Vagina (tissue), 2 donors: Measurements from ENCODE around the gene IL1RAPL2. TPM values are rescaled to one million over a fixed set of nuclear protein-coding genes. Genes with fewer than 3 reads are reported as not detected.

Experiments used
- DNase-seq, 2 donors: peaks; one replicate each; pipeline ENCODE4 v3.0.0-alpha.2; 2017; ENCODE audit errors: extremely low spot score in 2 of 2
- H3K27ac ChIP-seq: fragments of 200-600 bp; sonication (generic); one replicate; pipeline ENCODE4 v1.5.1; 2019
- H3K27me3 ChIP-seq: fragments of 200-600 bp; sonication (generic); one replicate; pipeline ENCODE4 v1.5.1; 2019
- H3K36me3 ChIP-seq, 2 donors: fragments of 200-600 bp; sonication (generic); one replicate each; pipeline ENCODE4 v1.5.1; 2017 to 2019
- H3K4me1 ChIP-seq: fragments of 200-600 bp; sonication (generic); one replicate; pipeline ENCODE4 v1.5.1; 2019
- H3K4me3 ChIP-seq, 2 donors: fragments of 200-600 bp; sonication (generic); 1 replicate in 1 of 2; 2 replicates in 1 of 2; pipeline ENCODE4 v1.5.1; 2016 to 2019
- H3K9me3 ChIP-seq: fragments of 200-600 bp; sonication (generic); one replicate; pipeline ENCODE4 v1.5.1; 2019
- POLR2A ChIP-seq, 2 donors: fragments of 450-650 bp; IDR thresholded peaks; one replicate each; pipeline ENCODE4 v1.6.1; 2017; ENCODE audit warnings: antibody characterized with exemption in 2 of 2, mild to moderate bottlenecking in 2 of 2, moderate library complexity in 2 of 2
- POLR2AphosphoS5 ChIP-seq, 2 donors: sonication (generic); formaldehyde crosslinking; IDR thresholded peaks; one replicate each; pipeline ENCODE4 v1.9.0; 2017; ENCODE audit warnings: antibody characterized with exemption in 2 of 2, mild to moderate bottlenecking in 2 of 2, low read depth in 1 of 2; ENCODE audit not compliant: insufficient read depth in 1 of 2
- intact Hi-C: fragments of 100-400 bp; cut with DNase I; formaldehyde crosslinking; loops from one replicate; pipeline ENCODE4 v1.15.1; 2023
- total RNA-seq: library from RNA; depleted of rRNA; stranded (reverse); fragments of >200 nt; gene quantifications from one replicate; pipeline ENCODE4 v1.2.3, GENCODE V29; 2016
- TF ChIP-seq, protein P1 (sequence below), 3 experiments: fragments of 450-650 bp in 2 of 3; fragments of 200-600 bp in 1 of 3; sonication (generic) in 1 of 3; IDR thresholded peaks; one replicate each; pipeline ENCODE4 v1.5.1; 2017 to 2019; ENCODE audit warnings: antibody characterized with exemption in 3 of 3, mild to moderate bottlenecking in 2 of 3, moderate library complexity in 2 of 3

IL1RAPL2 gene
- total RNA-seq, 1 donor from 2014 or later = 0.25 TPM

DNA sequence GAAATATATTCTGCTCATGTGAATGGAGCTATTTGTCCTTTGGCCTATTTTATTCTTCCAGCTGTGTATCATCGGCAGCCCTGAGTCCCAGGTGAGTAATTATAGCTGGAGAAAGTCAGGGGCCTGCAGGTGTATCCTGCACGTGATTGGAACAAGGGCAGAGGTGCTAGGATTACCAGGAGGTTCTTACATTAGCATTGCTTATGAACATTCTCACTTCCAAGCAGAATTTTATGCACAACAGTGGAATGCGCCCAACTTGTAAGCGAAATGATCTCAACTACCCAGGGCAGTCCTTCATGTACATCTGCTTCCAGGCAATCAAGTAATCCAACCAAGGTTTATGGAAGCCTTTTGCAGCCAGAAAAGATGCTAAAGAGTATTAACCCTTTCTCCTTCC is 1187.4 kb downstream of the IL1RAPL2 start:
- TF ChIP-seq, protein P1, sequence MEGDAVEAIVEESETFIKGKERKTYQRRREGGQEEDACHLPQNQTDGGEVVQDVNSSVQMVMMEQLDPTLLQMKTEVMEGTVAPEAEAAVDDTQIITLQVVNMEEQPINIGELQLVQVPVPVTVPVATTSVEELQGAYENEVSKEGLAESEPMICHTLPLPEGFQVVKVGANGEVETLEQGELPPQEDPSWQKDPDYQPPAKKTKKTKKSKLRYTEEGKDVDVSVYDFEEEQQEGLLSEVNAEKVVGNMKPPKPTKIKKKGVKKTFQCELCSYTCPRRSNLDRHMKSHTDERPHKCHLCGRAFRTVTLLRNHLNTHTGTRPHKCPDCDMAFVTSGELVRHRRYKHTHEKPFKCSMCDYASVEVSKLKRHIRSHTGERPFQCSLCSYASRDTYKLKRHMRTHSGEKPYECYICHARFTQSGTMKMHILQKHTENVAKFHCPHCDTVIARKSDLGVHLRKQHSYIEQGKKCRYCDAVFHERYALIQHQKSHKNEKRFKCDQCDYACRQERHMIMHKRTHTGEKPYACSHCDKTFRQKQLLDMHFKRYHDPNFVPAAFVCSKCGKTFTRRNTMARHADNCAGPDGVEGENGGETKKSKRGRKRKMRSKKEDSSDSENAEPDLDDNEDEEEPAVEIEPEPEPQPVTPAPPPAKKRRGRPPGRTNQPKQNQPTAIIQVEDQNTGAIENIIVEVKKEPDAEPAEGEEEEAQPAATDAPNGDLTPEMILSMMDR (IDR thresholded peaks at IDR 0.05) = no peak
- TF ChIP-seq POLR2AphosphoS5 (IDR thresholded peaks at IDR 0.05; ENCODE audit: insufficient read depth in 1 of 2, low read depth in 1 of 2) (no peak), POLR2A (IDR thresholded peaks at IDR 0.05) (no peak)
- H3K27me3 ChIP-seq = no peaks in the 10 kb centered on the region
- H3K36me3 ChIP-seq = no peaks in the 10 kb centered on the region

DNA sequence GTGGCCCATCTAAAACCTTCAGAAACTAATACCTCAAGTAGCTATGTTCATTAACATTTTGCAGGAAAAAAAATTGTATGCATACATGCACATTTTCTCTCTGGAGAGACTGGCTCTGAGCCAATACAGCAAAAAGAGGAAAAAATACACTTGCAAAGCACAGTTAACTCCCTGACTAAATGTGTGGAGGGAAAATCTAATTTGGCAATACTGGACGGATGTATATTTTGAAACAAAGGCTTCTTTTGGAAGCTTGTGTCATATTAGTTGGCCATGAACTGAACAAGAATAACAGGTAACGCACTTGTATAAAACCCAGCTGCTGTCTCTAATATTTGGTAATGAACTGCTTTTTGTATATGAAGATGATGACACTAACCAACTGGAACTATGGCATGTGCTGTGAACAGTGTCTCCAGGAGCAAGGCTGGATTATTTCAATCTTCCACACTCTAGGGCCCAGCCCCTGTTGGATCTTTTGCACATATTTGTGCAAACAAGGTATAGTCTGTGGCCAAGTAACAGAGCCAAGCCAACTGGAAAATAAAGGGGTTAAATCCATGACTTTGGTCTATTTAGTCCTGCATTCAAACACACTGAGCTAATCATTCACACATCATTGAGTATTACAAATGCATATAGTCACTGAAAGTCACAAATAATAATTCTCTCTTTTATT is 1188.4 kb downstream of the IL1RAPL2 start:
- Histone ChIP-seq H3K27me3 (no peaks in the 10 kb centered on the region), H3K36me3 (no peaks in the 10 kb centered on the region), H3K9me3 (no peaks in the 10 kb centered on the region), H3K4me1 (no peaks in the 10 kb centered on the region), H3K27ac (no peak overlapping the region), H3K4me3 (no peak overlapping the region)
- TF ChIP-seq POLR2AphosphoS5 (IDR thresholded peaks at IDR 0.05; ENCODE audit: insufficient read depth in 1 of 2, low read depth in 1 of 2) (no peak), POLR2A (IDR thresholded peaks at IDR 0.05) (no peak)
- TF ChIP-seq, protein P1 (IDR thresholded peaks at IDR 0.05) = no peak
- no peak for DNase-seq
- intact Hi-C loops = no loop called here

More for the DNA sequence above, 1187.4 kb downstream of the IL1RAPL2 start:
- DNase-seq = no peak
- no peaks in the 10 kb centered on the region for H3K9me3 ChIP-seq
- no peak overlapping the region for H3K4me3 ChIP-seq
- no peaks in the 10 kb centered on the region for H3K4me1 ChIP-seq
- no peak overlapping the region for H3K27ac ChIP-seq
- intact Hi-C loops = no loop called here

DNA sequence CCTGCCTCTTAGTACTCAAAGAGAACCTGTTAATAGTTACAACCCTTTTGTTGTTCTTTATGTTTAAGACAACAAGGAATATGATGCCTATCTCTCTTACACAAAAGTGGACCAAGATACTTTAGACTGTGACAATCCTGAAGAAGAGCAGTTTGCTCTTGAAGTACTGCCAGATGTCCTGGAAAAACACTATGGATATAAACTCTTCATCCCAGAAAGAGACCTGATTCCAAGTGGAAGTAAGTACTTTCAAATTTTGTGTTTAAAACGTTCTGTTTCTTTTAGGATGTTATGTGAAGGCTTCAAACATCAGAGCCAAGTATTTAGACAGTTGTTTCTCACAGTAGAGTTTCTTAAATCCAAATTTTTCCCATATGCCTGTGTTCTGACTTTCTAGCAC is 1189.1 kb downstream of the IL1RAPL2 start:
- Histone ChIP-seq H3K27ac (no peak overlapping the region), H3K36me3 (no peaks in the 10 kb centered on the region), H3K27me3 (no peaks in the 10 kb centered on the region), H3K4me3 (no peak overlapping the region), H3K4me1 (no peaks in the 10 kb centered on the region), H3K9me3 (no peaks in the 10 kb centered on the region)
- no peak for TF ChIP-seq POLR2A (IDR thresholded peaks at IDR 0.05)
- TF ChIP-seq, protein P1 (IDR thresholded peaks at IDR 0.05) = no peak
- TF ChIP-seq POLR2AphosphoS5 (IDR thresholded peaks at IDR 0.05; ENCODE audit: insufficient read depth in 1 of 2, low read depth in 1 of 2) = no peak
- DNase-seq = no peak
- intact Hi-C loops = no loop called here

DNA sequence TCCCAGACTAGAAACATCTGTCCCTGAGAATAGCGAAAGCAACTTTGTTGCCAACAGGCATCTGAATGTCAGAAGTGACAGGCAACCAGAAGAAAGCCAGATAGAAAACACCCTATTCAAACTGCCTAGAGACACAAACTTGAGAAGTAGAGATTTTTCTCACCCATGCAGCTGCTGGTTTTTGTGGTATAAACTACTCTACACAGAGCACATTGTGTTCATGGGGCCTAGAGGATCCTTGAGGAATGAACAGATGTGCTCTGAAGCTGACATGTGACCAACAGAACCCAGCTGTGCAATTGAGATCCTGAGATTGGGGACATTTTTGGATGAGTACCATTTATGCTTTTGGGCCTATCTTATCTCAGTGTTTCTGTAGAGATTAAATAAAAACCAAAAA is 1192.8 kb downstream of the IL1RAPL2 start:
- no peak for DNase-seq
- H3K4me1 ChIP-seq = no peaks in the 10 kb centered on the region
- no peak for TF ChIP-seq POLR2A (IDR thresholded peaks at IDR 0.05)
- no peak for TF ChIP-seq POLR2AphosphoS5 (IDR thresholded peaks at IDR 0.05; ENCODE audit: insufficient read depth in 1 of 2, low read depth in 1 of 2)
- TF ChIP-seq, protein P1 (IDR thresholded peaks at IDR 0.05) = no peak
- H3K36me3 ChIP-seq = no peaks in the 10 kb centered on the region
- H3K9me3 ChIP-seq = no peaks in the 10 kb centered on the region
- H3K4me3 ChIP-seq = no peak overlapping the region
- no peaks in the 10 kb centered on the region for H3K27me3 ChIP-seq
- intact Hi-C loops = no loop called here
- H3K27ac ChIP-seq = no peak overlapping the region

DNA sequence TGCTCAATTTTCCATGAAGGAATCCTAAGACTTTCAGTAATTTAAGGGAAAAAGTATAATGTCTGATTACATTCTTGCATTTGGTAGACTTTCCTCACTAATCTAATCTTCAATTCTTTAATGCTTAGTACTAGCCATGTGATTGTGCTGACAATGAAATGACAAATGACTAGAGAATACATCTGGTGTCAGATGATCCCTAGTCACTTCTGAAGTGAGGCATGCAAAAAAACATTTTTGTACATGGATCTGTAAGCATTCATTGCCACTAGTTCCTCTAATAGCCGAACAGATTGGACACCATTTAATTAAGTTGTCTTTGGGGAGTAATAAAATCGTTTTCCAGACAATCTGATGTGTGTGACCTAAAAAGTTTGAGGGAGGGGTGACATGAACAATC is 1193.6 kb downstream of the IL1RAPL2 start:
- no peak overlapping the region for H3K27ac ChIP-seq
- no peak overlapping the region for H3K4me3 ChIP-seq
- no peaks in the 10 kb centered on the region for H3K9me3 ChIP-seq
- TF ChIP-seq, protein P1 (IDR thresholded peaks at IDR 0.05) = no peak
- TF ChIP-seq POLR2A (IDR thresholded peaks at IDR 0.05) (no peak), POLR2AphosphoS5 (IDR thresholded peaks at IDR 0.05; ENCODE audit: insufficient read depth in 1 of 2, low read depth in 1 of 2) (no peak)
- H3K4me1 ChIP-seq = no peaks in the 10 kb centered on the region
- intact Hi-C loops = no loop called here
- no peaks in the 10 kb centered on the region for H3K27me3 ChIP-seq
- no peaks in the 10 kb centered on the region for H3K36me3 ChIP-seq
- no peak for DNase-seq
